Activated naive CD8-positive, alpha-beta T cell treated with anti-CD3 and anti-CD28 coated beads, Interleukin-2, amount 10 ng/mL, durations not matched to agents 7 days and 5 days (primary cell): ENCODE measurements around the gene PRCC. TPM values are rescaled to one million over a fixed set of nuclear protein-coding genes. Genes with fewer than 3 reads are reported as not detected.
A peak's percentile ranks its signal among the peaks of the same experiment; 100 is the strongest.

Source experiments
- ATAC-seq: fragments of 150-1000 bp; cut with Tn5 transposase; one replicate; pipeline ENCODE4 v1.10.0; 2021; ENCODE audit warnings: low read depth, moderate library complexity
- POLR2A ChIA-PET: fragments of 350-600 bp; sonication (Branson Sonifier 250); formaldehyde crosslinking; loops from one replicate; lab custom pipeline; 2021; ENCODE audit warnings: antibody characterized with exemption; lab: Charles Lee
- DNase-seq: peaks from one replicate; pipeline ENCODE4 v3.0.0; 2021
- H3K27ac Mint-ChIP-seq: one replicate; pipeline ENCODE4 v1.8.0; 2022; ENCODE audit warnings: mild to moderate bottlenecking, mixed read lengths
- H3K27me3 Mint-ChIP-seq: one replicate; pipeline ENCODE4 v1.8.0; 2022; ENCODE audit warnings: mild to moderate bottlenecking, moderate library complexity, mixed read lengths
- H3K36me3 Mint-ChIP-seq: one replicate; pipeline ENCODE4 v1.8.0; 2021; ENCODE audit warnings: mild to moderate bottlenecking, mixed read lengths
- H3K4me1 Mint-ChIP-seq: one replicate; pipeline ENCODE4 v1.8.0; 2021; ENCODE audit warnings: mixed read lengths
- H3K4me3 Mint-ChIP-seq: one replicate; pipeline ENCODE4 v1.8.0; 2022; ENCODE audit warnings: mild to moderate bottlenecking, moderate library complexity, mixed read lengths
- H3K9me3 Mint-ChIP-seq: one replicate; pipeline ENCODE4 v1.8.0; 2021; ENCODE audit warnings: mixed read lengths
- total RNA-seq, 2 experiments: library from RNA; stranded (reverse); gene quantifications; one replicate each; pipeline ENCODE4 v1.2.3, GENCODE V29; 2021

PRCC gene
- total RNA-seq, 2 experiments from 2014 or later = 65.7 to 76.0 TPM

- H3K4me1 Mint-ChIP-seq = peaks cover 22% of the 10 kb centered on the region
- H3K36me3 Mint-ChIP-seq = no peaks in the 10 kb centered on the region
- H3K27ac Mint-ChIP-seq = no peak overlapping the region
- H3K9me3 Mint-ChIP-seq = no peaks in the 10 kb centered on the region
- H3K4me3 Mint-ChIP-seq = no peak overlapping the region
- POLR2A ChIA-PET = interaction anchor here (0.7 to 1.7 kb wide), 3 partner anchors 18 to 30 kb away, joined by 3 to 13 read pairs (median 5); partner anchors contain the start of gene NTRK1
- DNase-seq (no peak), ATAC-seq (no peak)
- peaks cover 19% of the 10 kb centered on the region for H3K27me3 Mint-ChIP-seq
Observed at GRCh38 chr1:156839426-156840109, 72.2 kb downstream of the PRCC start.

GRCh38 chr1:156840186-156840897 lies 73.0 kb downstream of the PRCC start:
- peaks cover 22% of the 10 kb centered on the region for H3K4me1 Mint-ChIP-seq
- POLR2A ChIA-PET = interaction anchor here (0.7 to 1.2 kb wide), 2 partner anchors 23 to 42 kb away, joined by 3 to 5 read pairs; partner anchors contain the start of gene SH2D2A
- H3K4me3 Mint-ChIP-seq = no peak overlapping the region
- no peaks in the 10 kb centered on the region for H3K36me3 Mint-ChIP-seq
- H3K27me3 Mint-ChIP-seq = peaks cover 24% of the 10 kb centered on the region
- no peak for ATAC-seq
- DNase-seq = no peak
- no peak overlapping the region for H3K27ac Mint-ChIP-seq
- H3K9me3 Mint-ChIP-seq = no peaks in the 10 kb centered on the region

GRCh38 chr1:156840898-156841279 lies 73.6 kb downstream of the PRCC start:
- no peak for DNase-seq
- Mint-ChIP-seq H3K27me3 (peaks cover 28% of the 10 kb centered on the region), H3K4me1 (peaks cover 22% of the 10 kb centered on the region), H3K27ac (no peak overlapping the region), H3K36me3 (peaks cover 1% of the 10 kb centered on the region), H3K4me3 (no peak overlapping the region), H3K9me3 (no peaks in the 10 kb centered on the region)
- ATAC-seq = no peak
- POLR2A ChIA-PET = interaction anchor here (0.7 to 1.2 kb wide), 3 partner anchors 24 to 50 kb away, joined by 3 to 5 read pairs (median 3); partner anchors contain the start of gene SH2D2A

GRCh38 chr1:156841295-156841855 lies 74.0 kb downstream of the PRCC start:
- ATAC-seq = no peak
- Mint-ChIP-seq H3K4me1 (peaks cover 17% of the 10 kb centered on the region), H3K4me3 (no peak overlapping the region), H3K27me3 (peaks cover 33% of the 10 kb centered on the region), H3K9me3 (no peaks in the 10 kb centered on the region), H3K36me3 (peaks cover 1% of the 10 kb centered on the region), H3K27ac (no peak overlapping the region)
- no peak for DNase-seq
- POLR2A ChIA-PET = interaction anchor here (1.0 to 1.2 kb wide), 2 partner anchors 24 to 49 kb away, joined by 3 to 5 read pairs; partner anchors contain the start of gene SH2D2A

GRCh38 chr1:156842618-156843300 lies 75.4 kb downstream of the PRCC start:
- Mint-ChIP-seq H3K27me3 (peaks cover 38% of the 10 kb centered on the region), H3K27ac (no peak overlapping the region), H3K9me3 (no peaks in the 10 kb centered on the region), H3K36me3 (peaks cover 1% of the 10 kb centered on the region), H3K4me1 (peaks cover 21% of the 10 kb centered on the region), H3K4me3 (no peak overlapping the region)
- ATAC-seq (no peak), DNase-seq (no peak)
- POLR2A ChIA-PET = interaction anchor here (0.6 kb wide), 1 partner anchor 42 kb away, joined by 3 read pairs; no protein-coding TSS in a partner anchor

- H3K4me1 Mint-ChIP-seq = peaks cover 26% of the 10 kb centered on the region
- POLR2A ChIA-PET = interaction anchor here (1.0 kb wide), 1 partner anchor 27 kb away, joined by 3 read pairs; the partner anchor contains the start of gene SH2D2A
- peaks cover 1% of the 10 kb centered on the region for H3K36me3 Mint-ChIP-seq
- H3K27ac Mint-ChIP-seq = no peak overlapping the region
- no peaks in the 10 kb centered on the region for H3K9me3 Mint-ChIP-seq
- DNase-seq = no peak
- peak overlapping the region; percentile 47 for H3K4me3 Mint-ChIP-seq
- H3K27me3 Mint-ChIP-seq = peaks cover 38% of the 10 kb centered on the region
- no peak for ATAC-seq
Observed at GRCh38 chr1:156844102-156844501, 76.8 kb downstream of the PRCC start.

GRCh38 chr1:156844638-156845037 lies 77.3 kb downstream of the PRCC start:
- Mint-ChIP-seq H3K36me3 (peaks cover 1% of the 10 kb centered on the region), H3K9me3 (no peaks in the 10 kb centered on the region), H3K27ac (no peak overlapping the region), H3K27me3 (peaks cover 38% of the 10 kb centered on the region), H3K4me3 (peak overlapping the region; percentile 69), H3K4me1 (peaks cover 27% of the 10 kb centered on the region)
- no peak for DNase-seq
- ATAC-seq = no peak
- POLR2A ChIA-PET = interaction anchor here (1.0 kb wide), 1 partner anchor 28 kb away, joined by 3 read pairs; the partner anchor contains the start of gene SH2D2A

GRCh38 chr1:156845055-156845952 lies 78.0 kb downstream of the PRCC start:
- Mint-ChIP-seq H3K4me3 (peak overlapping the region; percentile 69), H3K9me3 (no peaks in the 10 kb centered on the region), H3K27me3 (peaks cover 38% of the 10 kb centered on the region), H3K4me1 (peaks cover 27% of the 10 kb centered on the region), H3K27ac (no peak overlapping the region), H3K36me3 (peaks cover 1% of the 10 kb centered on the region)
- ATAC-seq (peak; percentile 25), DNase-seq (peak; percentile 64)
- POLR2A ChIA-PET = interaction anchor here (1.0 kb wide), 1 partner anchor 29 kb away, joined by 3 read pairs; the partner anchor contains the start of gene SH2D2A

GRCh38 chr1:156845953-156846545 lies 78.7 kb downstream of the PRCC start:
- ATAC-seq (no peak), DNase-seq (no peak)
- Mint-ChIP-seq H3K9me3 (no peaks in the 10 kb centered on the region), H3K27me3 (peaks cover 38% of the 10 kb centered on the region), H3K27ac (no peak overlapping the region), H3K4me1 (peaks cover 27% of the 10 kb centered on the region), H3K4me3 (peak overlapping the region; percentile 59), H3K36me3 (peaks cover 1% of the 10 kb centered on the region)
- POLR2A ChIA-PET = no interaction called here

- no peaks in the 10 kb centered on the region for H3K9me3 Mint-ChIP-seq
- H3K36me3 Mint-ChIP-seq = peaks cover 1% of the 10 kb centered on the region
- H3K27me3 Mint-ChIP-seq = peaks cover 38% of the 10 kb centered on the region
- peak overlapping the region; percentile 59 for H3K4me3 Mint-ChIP-seq
- POLR2A ChIA-PET = interaction anchor here (4.1 kb wide), 1 partner anchor 14 kb away, joined by 54 read pairs; the partner anchor contains the start of genes INSRR and NTRK1
- no peak for DNase-seq
- H3K27ac Mint-ChIP-seq = no peak overlapping the region
- peaks cover 27% of the 10 kb centered on the region for H3K4me1 Mint-ChIP-seq
- ATAC-seq = no peak
Observed at GRCh38 chr1:156846643-156847042, 79.3 kb downstream of the PRCC start.

- Mint-ChIP-seq H3K4me3 (peak overlapping the region; percentile 79), H3K9me3 (no peaks in the 10 kb centered on the region), H3K4me1 (peaks cover 27% of the 10 kb centered on the region), H3K27ac (peak overlapping the region; percentile 67), H3K36me3 (peaks cover 1% of the 10 kb centered on the region), H3K27me3 (peaks cover 34% of the 10 kb centered on the region)
- ATAC-seq (no peak), DNase-seq (no peak)
- POLR2A ChIA-PET = interaction anchor here (0.6 to 4.1 kb wide), 9 partner anchors 12 to 123 kb away, joined by 3 to 54 read pairs (median 3); partner anchors contain the start of genes INSRR, NTRK1, PRCC and SH2D2A
Observed at GRCh38 chr1:156847591-156848460, 80.5 kb downstream of the PRCC start.
